ENCODE results near the gene NOS3. TPM values are rescaled to one million over a fixed set of nuclear protein-coding genes. Genes with fewer than 3 reads are reported as not detected.

The NOS3 gene
- total and polyA plus RNA-seq, 2 donors (not counting 3 experiments of a cell fraction or from before 2014, with no cell fraction given) = 82.8 to 95.1 TPM

GRCh38 chr7:151016942-151017341, 26.1 kb downstream of the NOS3 start:
- H4K20me1 ChIP-seq (replicated peaks; ENCODE audit: control insufficient read depth, extremely low read depth, insufficient read depth, low read length) = no peaks in the 10 kb centered on the region
- dilution Hi-C loops (cut with MboI; ENCODE audit: extremely low pct_ligation_motif_present, low sequenced_read_pairs) (no loop called here), intact Hi-C loops (cut with micrococcal nuclease) (no loop called here)
- H2AFZ ChIP-seq (ENCODE audit: low read depth, low read length) = no peak overlapping the region
- DNase-seq (ENCODE audit: low read depth, low spot score) (no peak), FAIRE-seq (no peak)
- ChIA-PET CTCF (interaction anchor here (0.7 to 8.8 kb wide), 6 partner anchors 9 to 119 kb away, joined by 3 to 107 read pairs (median 8); no protein-coding TSS in a partner anchor), POLR2A (no interaction called here)
- TF ChIP-seq JUN (IDR thresholded peaks at IDR 0.05; ENCODE audit: borderline replicate concordance, insufficient read depth, insufficient read length, low read depth) (no peak), EZH2 (IDR thresholded peaks at IDR 0.05; ENCODE audit: borderline replicate concordance, low read depth, low read length, severe bottlenecking) (no peak), MYC (IDR thresholded peaks at IDR 0.05; ENCODE audit: low read depth, low read length) (no peak), POLR2A (IDR thresholded peaks at IDR 0.05; ENCODE audit: low read depth, low read length) (no peak), GATA2 (IDR thresholded peaks at IDR 0.05; ENCODE audit: insufficient read depth, insufficient read length, low read depth, low read length) (no peak), POLR2AphosphoS5 (IDR thresholded peaks at IDR 0.05; ENCODE audit: insufficient read depth, low read depth, low read length) (no peak), FOS (IDR thresholded peaks at IDR 0.05; ENCODE audit: borderline replicate concordance, insufficient read depth, low read length) (no peak), MAX (IDR thresholded peaks at IDR 0.05; ENCODE audit: insufficient read depth, insufficient read length) (no peak)
- TF ChIP-seq, protein P1, sequence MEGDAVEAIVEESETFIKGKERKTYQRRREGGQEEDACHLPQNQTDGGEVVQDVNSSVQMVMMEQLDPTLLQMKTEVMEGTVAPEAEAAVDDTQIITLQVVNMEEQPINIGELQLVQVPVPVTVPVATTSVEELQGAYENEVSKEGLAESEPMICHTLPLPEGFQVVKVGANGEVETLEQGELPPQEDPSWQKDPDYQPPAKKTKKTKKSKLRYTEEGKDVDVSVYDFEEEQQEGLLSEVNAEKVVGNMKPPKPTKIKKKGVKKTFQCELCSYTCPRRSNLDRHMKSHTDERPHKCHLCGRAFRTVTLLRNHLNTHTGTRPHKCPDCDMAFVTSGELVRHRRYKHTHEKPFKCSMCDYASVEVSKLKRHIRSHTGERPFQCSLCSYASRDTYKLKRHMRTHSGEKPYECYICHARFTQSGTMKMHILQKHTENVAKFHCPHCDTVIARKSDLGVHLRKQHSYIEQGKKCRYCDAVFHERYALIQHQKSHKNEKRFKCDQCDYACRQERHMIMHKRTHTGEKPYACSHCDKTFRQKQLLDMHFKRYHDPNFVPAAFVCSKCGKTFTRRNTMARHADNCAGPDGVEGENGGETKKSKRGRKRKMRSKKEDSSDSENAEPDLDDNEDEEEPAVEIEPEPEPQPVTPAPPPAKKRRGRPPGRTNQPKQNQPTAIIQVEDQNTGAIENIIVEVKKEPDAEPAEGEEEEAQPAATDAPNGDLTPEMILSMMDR (IDR thresholded peaks at IDR 0.05; ENCODE audit: extremely low read depth in 1 of 2, insufficient read depth in 1 of 2, low read depth in 1 of 2, low read length in 2 of 2) = no peak
- no peak overlapping the region for H3K4me3 ChIP-seq (replicated peaks in 1 of 3; ENCODE audit: insufficient read depth in 1 of 3, low read depth in 1 of 3, low read length in 3 of 3)
- no peaks in the 10 kb centered on the region for H3K9me3 ChIP-seq (replicated peaks; ENCODE audit: control insufficient read depth, insufficient read depth, low read length)
- no peak overlapping the region for H3K9ac ChIP-seq (replicated peaks; ENCODE audit: extremely low read depth, insufficient read depth, low read length)
- no TSS peak for BruUV-seq (replicated peaks)
- H3K27ac ChIP-seq (ENCODE audit: insufficient read depth, low read depth, low read length) = no peak overlapping the region
- H3K36me3 ChIP-seq (ENCODE audit: control insufficient read depth in 2 of 2, extremely low read depth in 1 of 2, insufficient read depth in 2 of 2, low read length in 2 of 2) = peaks cover 0 to 16% of the 10 kb centered on the region in 2 experiments
- peaks cover 15% of the 10 kb centered on the region for H3K4me1 ChIP-seq (ENCODE audit: control insufficient read depth, extremely low read depth, insufficient read depth, low read length)
- no peaks in the 10 kb centered on the region for H3K79me2 ChIP-seq (ENCODE audit: control insufficient read depth, insufficient read depth, low read length)
- H3K4me2 ChIP-seq (ENCODE audit: insufficient read depth, low read length) = no peak overlapping the region
- H3K9me1 ChIP-seq (replicated peaks; ENCODE audit: control insufficient read depth, extremely low read depth, insufficient read depth, low read length) = no peaks in the 10 kb centered on the region
- peaks cover 10 to 14% of the 10 kb centered on the region in 2 experiments for H3K27me3 ChIP-seq (ENCODE audit: control insufficient read depth in 2 of 2, insufficient read depth in 2 of 2, low read length in 2 of 2)
